Activated naive CD4-positive, alpha-beta T cell treated with anti-CD3 and anti-CD28 coated beads, Interleukin-2, amount 50 U/mL, for 72 hours (primary cell): ENCODE data around the gene PDGFRB. TPM values are rescaled to one million over a fixed set of nuclear protein-coding genes. Genes with fewer than 3 reads are reported as not detected.

Experiments
- ATAC-seq, 2 donors: fragments of 150-1000 bp; cut with Tn5 transposase; 2 replicates each; pipeline ENCODE4 v1.10.0; 2021; ENCODE audit warnings: mild to moderate bottlenecking in 2 of 2, moderate library complexity in 2 of 2
- DNase-seq, 2 donors: peaks; one replicate each; pipeline ENCODE4 v3.0.0; 2021 to 2022; ENCODE audit warnings: low spot score in 2 of 2
- H3K27ac Mint-ChIP-seq, 2 donors: one replicate each; pipeline ENCODE4 v1.8.0; 2022; ENCODE audit warnings: mild to moderate bottlenecking in 2 of 2, mixed read lengths in 2 of 2
- H3K36me3 Mint-ChIP-seq, 2 donors: one replicate each; pipeline ENCODE4 v1.8.0; 2022; ENCODE audit warnings: mixed read lengths in 2 of 2
- H3K9me3 Mint-ChIP-seq, 2 donors: one replicate each; pipeline ENCODE4 v1.8.0; 2022; ENCODE audit warnings: mixed read lengths in 2 of 2
- total RNA-seq, 2 donors: library from RNA; stranded (reverse); gene quantifications; one replicate each; pipeline ENCODE4 v1.2.3, GENCODE V29; 2022

PDGFRB gene
- total RNA-seq, 2 donors from 2014 or later: 0.64 to 0.89 TPM

DNA sequence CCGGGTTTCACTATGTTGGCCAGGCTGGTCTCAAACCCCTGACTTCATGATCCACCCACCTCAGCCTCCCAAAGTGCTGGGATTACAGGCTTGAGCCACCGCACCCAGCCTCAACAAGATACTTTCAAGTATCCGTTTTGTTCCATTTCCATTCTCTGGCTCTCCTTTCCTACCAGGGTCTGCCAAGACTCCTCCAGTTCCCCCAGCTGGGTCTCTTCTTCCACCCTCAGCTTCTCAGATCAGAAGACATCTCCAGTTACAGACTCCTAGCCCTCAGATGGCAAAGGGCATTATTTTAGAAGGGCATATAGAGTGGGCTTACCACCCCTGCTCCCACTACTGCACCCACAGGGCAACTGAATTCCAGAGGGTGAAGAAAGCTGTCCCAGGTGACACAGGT, 1.5 kb upstream of the PDGFRB start:
- Mint-ChIP-seq H3K9me3 (no peaks in the 10 kb centered on the region), H3K27ac (no peak overlapping the region), H3K36me3 (no peaks in the 10 kb centered on the region)
- DNase-seq: no peak
- no peak for ATAC-seq

DNA sequence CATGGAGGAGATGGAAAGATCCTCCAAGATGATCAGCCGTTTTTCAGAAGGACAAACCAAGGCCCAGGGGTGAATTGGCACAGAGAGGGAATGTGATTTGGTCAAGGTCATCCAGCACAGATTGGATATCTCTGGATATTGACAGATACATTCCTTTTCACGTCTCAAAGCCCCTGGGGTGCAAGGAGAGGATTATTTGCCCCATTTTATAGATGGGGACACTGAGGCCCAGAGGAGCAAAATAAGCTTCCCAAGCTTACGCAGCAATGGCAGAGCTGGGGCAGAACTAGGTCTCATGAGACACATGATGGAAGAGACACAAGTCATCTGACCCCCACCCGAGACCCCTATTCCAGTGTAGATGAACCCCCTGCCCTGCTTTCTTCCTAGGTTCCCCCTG, 895 bp upstream of the PDGFRB start:
- ATAC-seq: no peak
- Mint-ChIP-seq H3K27ac (no peak overlapping the region), H3K9me3 (no peaks in the 10 kb centered on the region), H3K36me3 (no peaks in the 10 kb centered on the region)
- DNase-seq: no peak

DNA sequence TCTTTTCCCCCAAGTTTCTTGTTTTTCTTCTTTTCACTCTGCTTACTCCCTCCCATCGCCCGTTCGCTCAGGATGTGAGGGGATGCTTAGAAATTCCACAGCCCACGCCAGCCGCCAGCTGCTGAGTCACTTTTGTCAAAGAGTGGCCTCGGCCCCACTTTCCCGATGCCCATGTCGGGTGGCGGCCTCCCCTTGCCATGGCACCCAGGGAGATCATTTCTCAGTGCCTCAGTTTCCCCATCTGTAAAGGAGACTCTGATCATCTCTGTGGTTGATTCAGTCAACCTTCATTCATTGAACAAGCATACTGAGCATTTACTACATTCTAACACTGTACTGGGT, 353 bp upstream of the PDGFRB start:
- ATAC-seq: no peak
- peak overlapping the region; percentile 58 to 91 for H3K27ac Mint-ChIP-seq
- DNase-seq: no peak
- no peaks in the 10 kb centered on the region for H3K9me3 Mint-ChIP-seq
- H3K36me3 Mint-ChIP-seq: no peaks in the 10 kb centered on the region

DNA sequence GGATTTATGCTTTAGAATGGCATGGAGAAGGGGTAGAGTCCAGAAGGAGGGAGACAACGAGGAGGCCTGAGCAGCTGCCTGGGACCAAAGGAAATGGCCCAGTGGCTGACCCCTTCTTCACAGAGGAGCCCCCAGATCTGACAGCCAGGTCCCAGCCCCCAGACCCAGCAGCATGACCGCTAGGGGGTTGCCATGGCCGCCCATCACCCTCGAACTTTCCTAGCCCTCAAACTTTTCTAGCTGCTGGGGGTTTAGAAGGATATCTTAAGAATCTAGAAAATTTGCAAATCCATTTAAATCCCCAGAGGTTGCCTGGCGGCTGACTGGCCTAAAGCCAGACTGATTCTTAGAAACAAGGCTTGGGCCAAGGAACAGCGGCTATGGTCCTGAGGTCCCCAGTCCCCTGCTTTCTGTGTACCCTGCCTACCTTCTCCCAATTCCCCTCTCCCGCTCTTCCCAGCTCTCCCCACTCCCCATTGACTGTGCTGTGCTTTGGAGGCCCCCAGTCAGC, 972 bp downstream of the PDGFRB start:
- H3K36me3 Mint-ChIP-seq: no peaks in the 10 kb centered on the region
- no peak for ATAC-seq
- H3K9me3 Mint-ChIP-seq: no peaks in the 10 kb centered on the region
- DNase-seq: no peak
- no peak overlapping the region for H3K27ac Mint-ChIP-seq

DNA sequence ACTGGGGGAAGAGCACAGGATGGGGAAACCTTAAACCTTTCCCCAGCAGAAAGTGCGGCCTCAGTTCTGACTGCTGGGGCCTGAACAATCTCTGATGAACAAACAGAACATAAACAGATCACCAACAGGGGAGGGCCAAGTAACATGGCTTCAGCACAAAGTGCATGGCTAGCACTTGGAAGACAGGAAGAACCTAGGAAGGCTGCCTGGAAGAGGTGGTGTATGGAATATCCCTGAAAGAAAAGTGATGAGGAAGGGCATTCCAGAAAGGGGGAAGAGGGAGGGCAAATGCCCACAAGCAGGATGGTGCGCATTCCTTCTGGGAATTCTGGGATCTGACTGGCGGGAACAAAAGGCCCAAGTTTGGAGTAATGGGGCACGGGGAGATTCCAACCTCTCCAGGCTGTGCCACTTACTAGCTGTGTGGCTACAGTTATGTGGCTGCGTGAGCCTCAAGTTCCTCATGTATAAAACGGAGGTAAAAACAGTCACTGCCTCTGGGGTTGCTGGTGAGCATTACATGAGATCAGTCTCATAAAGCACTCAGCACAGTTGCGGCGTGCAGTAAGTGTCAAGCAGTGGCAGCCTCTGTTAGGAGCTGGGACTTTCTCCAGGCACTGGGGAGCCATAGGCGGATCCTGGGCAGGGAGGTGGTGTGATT, 1.6 kb downstream of the PDGFRB start:
- H3K27ac Mint-ChIP-seq: no peak overlapping the region
- DNase-seq (no peak), ATAC-seq (no peak)
- H3K9me3 Mint-ChIP-seq: no peaks in the 10 kb centered on the region
- no peaks in the 10 kb centered on the region for H3K36me3 Mint-ChIP-seq

- no peak for DNase-seq
- no peaks in the 10 kb centered on the region for H3K36me3 Mint-ChIP-seq
- no peak overlapping the region for H3K27ac Mint-ChIP-seq
- no peaks in the 10 kb centered on the region for H3K9me3 Mint-ChIP-seq
- ATAC-seq: no peak
These were observed 2.2 kb downstream of the PDGFRB start for GRCh38 chr5:150153483-150153882.

- Mint-ChIP-seq H3K27ac (no peak overlapping the region), H3K36me3 (no peaks in the 10 kb centered on the region), H3K9me3 (no peaks in the 10 kb centered on the region)
- DNase-seq: no peak
- peak; percentile 20 to 33 for ATAC-seq
These were observed 2.8 kb downstream of the PDGFRB start for GRCh38 chr5:150152636-150153462.

GRCh38 chr5:150149618-150150017, 6.0 kb downstream of the PDGFRB start:
- H3K36me3 Mint-ChIP-seq: no peaks in the 10 kb centered on the region
- H3K9me3 Mint-ChIP-seq: no peaks in the 10 kb centered on the region
- no peak overlapping the region for H3K27ac Mint-ChIP-seq
- DNase-seq: no peak
- ATAC-seq: no peak

DNA sequence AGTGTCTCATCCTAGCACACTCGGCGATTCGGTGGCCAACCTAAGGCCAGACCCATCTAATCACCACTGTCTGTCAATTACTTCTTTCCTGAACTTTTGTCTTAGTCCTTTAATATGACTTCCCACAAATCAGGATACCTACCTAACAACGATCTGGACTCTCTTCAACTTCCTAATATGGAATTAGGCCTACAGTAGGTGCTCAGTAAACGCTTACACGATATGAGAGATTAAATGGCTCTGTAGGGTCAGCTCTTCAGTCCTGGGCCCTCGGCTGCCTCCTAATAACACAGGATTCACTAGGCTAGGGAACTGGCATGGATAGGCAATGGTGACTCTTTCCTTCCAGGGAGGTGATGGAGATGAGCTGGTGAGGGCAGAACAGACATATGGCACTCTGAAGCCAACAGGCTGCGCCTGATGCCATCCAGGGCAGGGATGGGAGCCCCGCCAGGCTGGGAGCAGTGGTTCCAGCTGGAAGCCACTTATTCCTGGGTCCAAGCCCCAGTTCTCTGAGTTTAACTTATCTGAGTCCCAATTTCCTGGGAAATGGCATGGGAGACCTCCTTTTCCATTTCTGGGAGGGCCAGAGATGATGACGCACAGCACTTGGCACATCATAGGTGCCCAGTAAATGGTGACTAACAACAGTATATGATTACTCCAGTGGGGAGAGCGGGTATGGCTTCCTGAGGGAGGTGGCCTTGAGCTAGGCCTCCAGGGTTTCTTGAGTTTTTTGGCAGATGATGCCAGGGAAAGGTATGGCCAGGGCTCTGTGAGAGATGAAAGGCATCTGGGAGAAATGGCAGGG, 7.3 kb downstream of the PDGFRB start:
- no peak for ATAC-seq
- Mint-ChIP-seq H3K9me3 (no peaks in the 10 kb centered on the region), H3K27ac (no peak overlapping the region)

DNA sequence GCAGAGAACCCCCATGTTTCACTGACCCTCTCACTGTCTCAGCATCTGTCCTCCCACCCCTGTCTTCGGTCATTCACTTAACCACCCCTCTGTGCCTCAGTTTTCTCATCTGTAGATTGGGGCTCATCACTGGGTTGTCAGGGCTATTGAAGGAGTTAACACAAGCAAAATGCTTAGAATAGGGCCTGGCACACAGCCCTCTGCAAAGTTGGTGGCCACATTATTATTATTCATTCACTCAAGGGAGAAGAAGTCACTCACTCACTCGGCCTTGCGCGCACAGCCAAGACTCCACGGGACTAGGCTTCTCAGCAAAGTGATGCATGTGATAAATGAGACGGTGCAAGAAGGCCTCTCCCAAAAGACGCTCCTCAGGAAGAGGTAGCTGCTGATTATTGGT, 8.0 kb downstream of the PDGFRB start:
- ATAC-seq: no peak
- Mint-ChIP-seq H3K9me3 (no peaks in the 10 kb centered on the region), H3K27ac (no peak overlapping the region), H3K36me3 (no peaks in the 10 kb centered on the region)
- DNase-seq: no peak

More for the DNA sequence above, 7.3 kb downstream of the PDGFRB start:
- DNase-seq: no peak
- H3K36me3 Mint-ChIP-seq: no peaks in the 10 kb centered on the region

DNA sequence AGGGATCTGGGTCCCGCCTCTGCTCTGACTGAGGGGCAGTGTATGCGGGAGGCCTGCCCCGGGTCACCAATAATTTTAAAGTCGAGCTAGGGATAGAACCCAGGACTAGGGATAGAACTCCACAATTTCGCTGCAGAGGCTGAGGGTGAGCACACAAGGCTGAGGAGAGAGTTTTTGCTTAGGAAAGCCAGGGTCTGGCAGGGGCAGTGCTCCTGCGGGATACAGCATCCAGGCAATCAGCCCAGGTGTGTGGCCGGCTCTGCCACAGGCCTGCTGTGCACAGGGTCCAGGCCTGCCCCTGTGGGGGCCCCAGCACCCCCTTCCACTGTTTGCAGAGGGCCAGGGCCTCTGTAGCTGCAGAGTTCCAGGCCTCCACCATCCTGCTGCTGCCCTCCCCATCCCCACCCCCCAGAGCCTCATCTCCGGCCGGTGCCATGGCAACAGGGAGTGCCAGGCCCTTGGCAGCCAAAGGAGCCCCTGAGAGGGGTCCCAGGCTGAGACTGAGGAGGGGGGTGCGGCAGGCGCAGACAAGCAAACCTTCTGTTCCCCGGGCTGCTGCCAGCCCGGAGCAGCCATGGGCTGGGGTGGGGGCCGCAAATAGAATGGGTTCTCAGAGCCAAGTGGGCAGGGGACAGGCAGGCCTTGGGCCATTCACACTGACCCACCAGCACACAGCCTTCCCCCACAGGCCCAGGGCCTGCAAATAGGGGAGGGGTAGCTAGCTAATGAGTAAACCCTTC, 8.6 kb downstream of the PDGFRB start:
- DNase-seq (no peak), ATAC-seq (no peak)
- H3K36me3 Mint-ChIP-seq: no peaks in the 10 kb centered on the region
- no peaks in the 10 kb centered on the region for H3K9me3 Mint-ChIP-seq
- no peak overlapping the region for H3K27ac Mint-ChIP-seq

DNA sequence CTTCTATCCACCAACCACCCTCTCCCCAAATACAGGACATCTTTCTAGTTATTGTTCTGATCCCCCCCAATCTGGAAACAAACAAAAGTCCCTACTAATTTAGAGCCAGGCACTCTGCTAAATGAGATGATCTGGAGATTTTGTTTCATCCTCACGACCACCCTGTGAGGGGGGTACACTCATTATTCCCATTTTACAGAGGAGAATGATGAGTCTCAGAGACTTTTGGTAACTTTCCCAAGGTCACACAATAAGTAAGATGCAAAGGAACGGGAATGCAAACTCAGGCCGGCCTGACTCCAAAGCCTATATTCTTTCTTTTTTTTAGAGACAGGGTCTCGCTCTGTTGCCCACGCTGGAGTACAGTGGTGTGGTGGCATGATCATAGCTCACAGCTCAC, 9.4 kb downstream of the PDGFRB start:
- H3K27ac Mint-ChIP-seq: no peak overlapping the region
- ATAC-seq (no peak), DNase-seq (no peak)
- H3K9me3 Mint-ChIP-seq: no peaks in the 10 kb centered on the region
- no peaks in the 10 kb centered on the region for H3K36me3 Mint-ChIP-seq

GRCh38 chr5:150144879-150145278, 10.8 kb downstream of the PDGFRB start:
- no peak overlapping the region for H3K27ac Mint-ChIP-seq
- DNase-seq: no peak
- no peaks in the 10 kb centered on the region for H3K9me3 Mint-ChIP-seq
- ATAC-seq: no peak
- H3K36me3 Mint-ChIP-seq: no peaks in the 10 kb centered on the region

DNA sequence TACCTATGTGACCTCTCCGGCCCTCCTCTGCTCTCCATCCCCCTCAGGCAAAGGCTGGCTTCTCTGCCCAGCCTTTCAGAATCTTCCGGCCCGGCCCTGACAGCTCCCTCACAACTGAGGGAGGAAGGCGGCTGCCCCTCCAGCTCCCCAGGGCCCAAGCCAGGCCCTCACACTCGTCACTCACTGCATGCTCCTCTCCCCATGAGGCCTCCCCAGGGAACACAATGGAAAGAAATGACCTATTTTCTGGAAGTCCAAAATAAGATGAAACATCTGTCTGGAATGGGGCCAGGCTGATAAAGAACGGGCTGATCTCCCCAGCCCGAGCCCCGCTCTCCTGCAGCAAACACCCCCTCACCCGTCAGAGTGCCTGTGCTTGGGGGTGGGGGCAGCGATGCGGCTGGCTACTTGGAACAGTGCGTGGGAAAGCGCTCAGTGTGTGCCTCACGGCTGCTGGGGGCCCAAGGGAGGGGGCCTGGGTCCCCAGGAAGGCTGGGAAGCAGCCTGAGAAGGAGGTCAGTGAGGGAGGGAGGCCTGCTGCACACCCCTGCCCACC, 11.3 kb downstream of the PDGFRB start:
- no peaks in the 10 kb centered on the region for H3K36me3 Mint-ChIP-seq

DNA sequence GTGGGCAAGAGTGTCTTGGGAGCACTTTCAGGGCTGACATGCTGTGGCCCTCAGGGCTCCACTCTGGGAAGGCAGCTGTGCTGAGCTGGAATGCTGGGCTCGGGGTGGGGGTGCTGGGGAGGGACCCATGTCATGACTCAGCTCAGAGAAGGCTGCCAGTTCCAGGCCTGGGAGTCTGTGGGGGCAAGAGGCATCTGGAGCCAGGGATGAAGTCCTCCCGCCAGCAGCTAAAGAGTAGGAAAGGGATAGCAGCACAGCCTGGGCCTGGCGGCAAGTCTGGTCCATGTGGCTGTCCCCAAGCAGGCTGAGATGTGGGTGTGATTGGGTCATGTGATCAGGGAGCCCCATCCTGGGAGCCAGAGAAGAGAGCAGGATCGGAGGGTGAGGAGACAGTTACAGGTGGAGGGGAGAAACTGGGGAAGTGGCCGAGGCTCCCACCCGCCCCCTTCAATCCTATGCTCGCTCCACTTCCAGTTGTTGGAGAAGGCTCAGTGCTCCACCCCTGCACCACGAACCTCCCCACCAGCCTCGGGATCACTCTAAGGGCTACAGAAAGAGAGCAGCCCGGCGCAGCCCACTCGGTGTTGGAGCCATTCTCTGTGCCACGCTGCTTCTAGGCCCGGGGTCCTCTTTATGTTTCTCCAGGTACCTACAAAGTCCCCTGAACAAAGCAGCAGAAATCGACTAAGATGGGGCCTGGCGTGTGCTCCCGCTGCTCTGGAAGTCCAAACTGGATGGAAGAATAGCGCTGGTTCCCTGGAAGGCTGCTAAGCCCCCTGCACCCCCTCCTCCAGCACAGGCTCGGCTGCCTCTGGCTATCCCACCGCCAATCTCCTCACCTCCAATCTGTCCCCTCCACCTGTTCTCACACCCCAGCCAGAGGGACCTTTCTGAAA, 12.0 kb downstream of the PDGFRB start:
- Mint-ChIP-seq H3K27ac (peak overlapping the region in 1 of 2 donors; percentile 20), H3K9me3 (no peaks in the 10 kb centered on the region), H3K36me3 (no peaks in the 10 kb centered on the region)
- ATAC-seq: no peak
- no peak for DNase-seq

More for the DNA sequence above, 11.3 kb downstream of the PDGFRB start:
- H3K9me3 Mint-ChIP-seq: no peaks in the 10 kb centered on the region
- peak overlapping the region in 1 of 2 donors; percentile 20 for H3K27ac Mint-ChIP-seq
- DNase-seq (no peak), ATAC-seq (no peak)
